GM21723 (cell line): ENCODE results near the gene MRPS10.
"Not testable (repeated sequence)": the region's sequence is repeated elsewhere in the genome, so short reads cannot be mapped to it uniquely, and the experiment has no call there.

Experiments
- ATAC-seq: cut with Tn5 transposase; IDR thresholded peaks from one replicate; pipeline ENCODE4 v1.9.1; 2021; ENCODE audit warnings: mild to moderate bottlenecking, moderate library complexity; ENCODE audit not compliant: unreplicated experiment

MRPS10 gene

GRCh38 chr6:42179261-42179944, 38.3 kb downstream of the MRPS10 start:
- ATAC-seq: no peak

GRCh38 chr6:42177514-42178364, 39.9 kb downstream of the MRPS10 start:
- no peak for ATAC-seq

- ATAC-seq: no peak
These were observed 40.7 kb downstream of the MRPS10 start for GRCh38 chr6:42176981-42177380.

GRCh38 chr6:42175860-42176259, 41.8 kb downstream of the MRPS10 start:
- ATAC-seq: no peak

GRCh38 chr6:42173101-42173500, 44.6 kb downstream of the MRPS10 start, which contains the start of gene GUCA1A:
Gene GUCA1A (plus strand): TSS chr6:42173364. CDS start chr6:42173614, 250 bp downstream.
- no peak for ATAC-seq

- no peak for ATAC-seq
These were observed 45.7 kb downstream of the MRPS10 start for GRCh38 chr6:42171813-42172581.

- ATAC-seq: not testable (repeated sequence)
These were observed 47.9 kb downstream of the MRPS10 start for GRCh38 chr6:42169780-42170179.

- ATAC-seq: no peak
These were observed 49.0 kb downstream of the MRPS10 start for GRCh38 chr6:42168650-42169049.

- ATAC-seq: peak; percentile 59
These were observed 51.1 kb downstream of the MRPS10 start for GRCh38 chr6:42166444-42167141.

- ATAC-seq: no peak
These were observed 52.6 kb downstream of the MRPS10 start for GRCh38 chr6:42165016-42165415.

GRCh38 chr6:42163981-42164380, 53.7 kb downstream of the MRPS10 start:
- ATAC-seq: no peak

GRCh38 chr6:42162812-42163211, 54.8 kb downstream of the MRPS10 start:
- ATAC-seq: no peak

GRCh38 chr6:42162384-42162783, 55.3 kb downstream of the MRPS10 start:
- no peak for ATAC-seq

- ATAC-seq: no peak
These were observed 58.1 kb downstream of the MRPS10 start for GRCh38 chr6:42159431-42160024.

- no peak for ATAC-seq
These were observed 59.0 kb downstream of the MRPS10 start for GRCh38 chr6:42158631-42159030.

GRCh38 chr6:42158011-42158410, 59.6 kb downstream of the MRPS10 start:
- no peak for ATAC-seq
